Thymus (tissue), 11 donors: ENCODE measurements around the gene SH3PXD2B. TPM values are rescaled to one million over a fixed set of nuclear protein-coding genes. Genes with fewer than 3 reads are reported as not detected.

Source experiments
- DNase-seq, 9 donors: peaks; one replicate each; pipeline ENCODE4 v3.0.0-alpha.2; 2013; ENCODE audit warnings: low spot score in 9 of 9, low read depth in 6 of 9, missing footprints in 1 of 9
- H3K27ac ChIP-seq, 2 donors: one replicate each; pipeline ENCODE4 v1.5.1; 2013; ENCODE audit warnings: control low read depth in 1 of 2, low read depth in 1 of 2, low read length in 1 of 2, mild to moderate bottlenecking in 1 of 2, moderate library complexity in 1 of 2
- H3K27me3 ChIP-seq, 2 donors: one replicate each; pipeline ENCODE4 v1.5.1; 2013; ENCODE audit warnings: low read length in 1 of 2; ENCODE audit not compliant: control insufficient read depth in 2 of 2, insufficient read depth in 1 of 2
- H3K36me3 ChIP-seq, 2 donors: one replicate each; pipeline ENCODE4 v1.5.1; 2013; ENCODE audit warnings: low read length in 1 of 2, mild to moderate bottlenecking in 1 of 2, moderate library complexity in 1 of 2; ENCODE audit not compliant: control insufficient read depth in 2 of 2, insufficient read depth in 2 of 2
- H3K4me1 ChIP-seq, 2 donors: one replicate each; pipeline ENCODE4 v1.5.1; 2013; ENCODE audit warnings: low read length in 2 of 2; ENCODE audit not compliant: control insufficient read depth in 2 of 2, insufficient read depth in 2 of 2
- H3K4me3 ChIP-seq, 2 donors: one replicate each; pipeline ENCODE4 v1.5.1; 2013; ENCODE audit warnings: low read length in 2 of 2, control low read depth in 1 of 2, mild to moderate bottlenecking in 1 of 2
- H3K9me3 ChIP-seq, 2 donors: one replicate each; pipeline ENCODE4 v1.5.1; 2013; ENCODE audit warnings: low read length in 1 of 2, mild to moderate bottlenecking in 1 of 2; ENCODE audit not compliant: control insufficient read depth in 2 of 2, insufficient read depth in 1 of 2
- WGBS: extraction: QIAGEN DNeasy Blood & Tissue Kit; methylation state at CpG from one replicate; pipeline ENCODE4 v1.1.7; 2013; 5-methylcytosine and 5-hydroxymethylcytosine counted together
- polyA plus RNA-seq: library from polyadenylated mRNA; stranded (reverse); fragments of 200-250 nt; gene quantifications from one replicate; pipeline ENCODE4 v1.2.3, GENCODE V29; 2013
- total RNA-seq: library from RNA; stranded (reverse); fragments of 120-200 nt; gene quantifications from one replicate; pipeline ENCODE4 v1.2.4, GENCODE V29; 2013
- donor health status: healthy.

The SH3PXD2B gene
- total and polyA plus RNA-seq, 2 donors = 3.2 to 7.3 TPM

- H3K4me1 ChIP-seq = peaks cover 3 to 11% of the 10 kb centered on the region in 2 donors
- 93% methylated on average over 6 of the region's 6 CpGs for WGBS
- H3K27me3 ChIP-seq = peaks cover 2 to 4% of the 10 kb centered on the region in 2 donors
- no peaks in the 10 kb centered on the region for H3K9me3 ChIP-seq
- no peak overlapping the region for H3K27ac ChIP-seq
- no peaks in the 10 kb centered on the region for H3K36me3 ChIP-seq
- H3K4me3 ChIP-seq = no peak overlapping the region
- DNase-seq = no peak
Observed at GRCh38 chr5:172281346-172281745, 173.0 kb downstream of the SH3PXD2B start.

- DNase-seq = no peak
- H3K36me3 ChIP-seq = no peaks in the 10 kb centered on the region
- no peak overlapping the region for H3K27ac ChIP-seq
- peaks cover 2 to 4% of the 10 kb centered on the region in 2 donors for H3K27me3 ChIP-seq
- 95% methylated on average over 4 of the region's 4 CpGs for WGBS
- peaks cover 3 to 11% of the 10 kb centered on the region in 2 donors for H3K4me1 ChIP-seq
- no peak overlapping the region for H3K4me3 ChIP-seq
- H3K9me3 ChIP-seq = no peaks in the 10 kb centered on the region
Observed at GRCh38 chr5:172280929-172281328, 173.4 kb downstream of the SH3PXD2B start.

DNA sequence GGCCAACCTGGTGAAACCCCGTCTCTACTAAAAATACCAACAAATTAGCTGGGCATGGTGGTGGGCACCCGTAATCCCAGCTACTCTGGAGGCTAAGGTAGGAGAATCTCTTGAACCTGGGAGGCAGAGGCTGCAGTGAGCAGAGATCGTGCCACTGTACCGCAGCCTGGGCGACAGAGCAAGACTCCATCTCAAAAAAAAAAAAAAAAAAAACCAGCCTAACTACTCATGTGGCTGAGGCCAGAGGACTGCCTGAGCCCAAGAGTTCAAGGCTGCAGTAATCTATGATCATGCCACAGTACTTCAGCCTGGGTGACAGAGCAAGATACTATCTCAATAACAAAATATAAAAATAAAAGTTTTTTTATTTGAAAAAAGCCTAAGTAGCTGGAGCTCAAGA lies 174.0 kb downstream of the SH3PXD2B start:
- no peak for DNase-seq
- H3K36me3 ChIP-seq = no peaks in the 10 kb centered on the region
- 99% methylated on average over 5 of the region's 5 CpGs for WGBS
- H3K27me3 ChIP-seq = peaks cover 2 to 4% of the 10 kb centered on the region in 2 donors
- no peak overlapping the region for H3K4me3 ChIP-seq
- peaks cover 3 to 11% of the 10 kb centered on the region in 2 donors for H3K4me1 ChIP-seq
- H3K27ac ChIP-seq = no peak overlapping the region
- H3K9me3 ChIP-seq = no peaks in the 10 kb centered on the region

DNA sequence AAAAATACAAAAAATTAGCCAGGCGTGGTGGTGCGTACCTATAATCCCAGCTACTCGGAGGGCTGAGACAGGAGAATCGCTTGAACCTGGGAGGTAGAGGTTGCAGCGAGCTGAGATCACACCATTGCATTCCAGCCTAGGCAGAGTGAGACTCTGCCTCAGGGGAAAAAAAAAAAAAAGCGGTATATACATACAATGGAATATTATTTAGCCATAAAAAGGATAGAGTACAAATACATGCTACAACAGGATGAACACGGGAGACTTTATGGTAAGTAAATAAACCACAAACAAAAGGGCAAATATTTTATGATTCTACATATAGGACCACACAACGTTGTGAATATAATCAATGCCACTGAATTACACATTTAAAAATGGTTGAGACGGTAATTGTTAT lies 176.0 kb downstream of the SH3PXD2B start:
- DNase-seq = no peak
- Histone ChIP-seq H3K4me3 (no peak overlapping the region), H3K4me1 (peaks cover 3 to 7% of the 10 kb centered on the region in 2 donors), H3K9me3 (no peaks in the 10 kb centered on the region), H3K36me3 (no peaks in the 10 kb centered on the region), H3K27me3 (no peaks in the 10 kb centered on the region), H3K27ac (no peak overlapping the region)
- 98% methylated on average over 9 of the region's 9 CpGs for WGBS

DNA sequence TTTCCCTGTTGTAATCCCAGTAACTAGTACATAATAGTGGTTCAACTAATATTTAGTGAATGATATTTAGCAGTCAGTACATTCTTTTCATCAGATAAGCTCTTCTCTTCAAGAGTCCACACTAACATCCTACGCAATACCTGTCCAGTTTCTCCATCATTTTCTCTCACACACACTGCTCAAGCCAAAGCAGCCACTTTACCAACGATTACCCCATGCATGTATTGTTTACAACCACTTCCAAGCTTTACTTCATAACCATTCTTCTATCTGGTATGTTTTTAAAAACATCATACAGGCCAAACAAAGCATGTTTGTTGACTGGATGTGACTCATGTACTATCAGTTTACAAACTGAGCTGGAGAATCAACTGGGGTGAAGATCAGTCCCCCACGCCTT lies 178.1 kb downstream of the SH3PXD2B start:
- Histone ChIP-seq H3K9me3 (no peaks in the 10 kb centered on the region), H3K27ac (no peak overlapping the region), H3K4me1 (peaks cover 0 to 5% of the 10 kb centered on the region in 2 donors), H3K36me3 (no peaks in the 10 kb centered on the region), H3K4me3 (no peak overlapping the region), H3K27me3 (no peaks in the 10 kb centered on the region)
- 97% methylated on average over 3 of the region's 3 CpGs for WGBS
- no peak for DNase-seq

Other genes with a start within 250 kb of the SH3PXD2B start
- 13.2 TPM for gene UBTD2, start 170.8 kb downstream of the SH3PXD2B start, total RNA-seq
- gene UBTD2, start 170.8 kb downstream of the SH3PXD2B start, polyA plus RNA-seq = 17.8 TPM
- gene NEURL1B, start 186.7 kb upstream of the SH3PXD2B start, total RNA-seq = 4.7 TPM
- gene NEURL1B, start 186.7 kb upstream of the SH3PXD2B start, polyA plus RNA-seq = 5.3 TPM